ENCODE results near the gene GNG7. TPM values are rescaled to one million over a fixed set of nuclear protein-coding genes. Genes with fewer than 3 reads are reported as not detected.
A peak's percentile ranks its signal among the peaks of the same experiment; 100 is the strongest.
"Not testable (repeated sequence)": the region's sequence is repeated elsewhere in the genome, so short reads cannot be mapped to it uniquely, and the experiment has no call there.

GNG7 gene
- total RNA-seq, 1 experiment from 2014 or later, result 1.1 TPM

- not testable (repeated sequence) for DNase-seq (ENCODE audit: low spot score)
Observed at GRCh38 chr19:2713170-2713569, 10.7 kb upstream of the GNG7 start.

GRCh38 chr19:2711875-2712205 lies 9.3 kb upstream of the GNG7 start:
- DNase-seq (ENCODE audit: low spot score), result no peak

- DNase-seq (ENCODE audit: low spot score), result peak; percentile 81
Observed at GRCh38 chr19:2711172-2711874, 8.8 kb upstream of the GNG7 start.

GRCh38 chr19:2706251-2706650 lies 3.8 kb upstream of the GNG7 start:
- no peak for DNase-seq (ENCODE audit: low spot score)

DNA sequence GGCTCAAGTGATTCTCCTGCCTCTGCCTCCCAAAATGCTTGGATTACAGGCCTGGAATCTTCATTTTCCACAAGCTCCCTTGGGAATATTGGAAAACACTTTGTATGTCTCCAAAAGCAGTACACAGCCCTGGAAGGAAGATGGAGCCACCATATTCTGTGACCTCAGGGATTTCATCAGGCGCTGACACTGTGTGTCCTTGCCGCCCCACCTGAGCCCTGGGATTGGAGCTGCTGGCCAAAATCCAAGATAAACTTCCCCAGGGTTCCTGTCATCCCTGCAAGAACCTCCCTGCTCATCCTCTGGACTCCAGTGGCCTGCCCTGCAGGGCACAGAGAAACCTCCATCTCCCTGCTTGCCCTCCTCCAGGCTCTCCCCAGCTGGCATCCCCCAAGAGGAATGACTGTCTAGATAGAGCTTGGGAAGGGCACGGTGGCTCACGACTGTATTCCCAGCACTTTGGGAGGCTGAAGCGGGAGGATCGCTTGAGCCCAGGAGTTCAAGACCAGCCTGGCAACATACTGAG lies 1.3 kb upstream of the GNG7 start:
- no peak for DNase-seq (ENCODE audit: low spot score)

DNA sequence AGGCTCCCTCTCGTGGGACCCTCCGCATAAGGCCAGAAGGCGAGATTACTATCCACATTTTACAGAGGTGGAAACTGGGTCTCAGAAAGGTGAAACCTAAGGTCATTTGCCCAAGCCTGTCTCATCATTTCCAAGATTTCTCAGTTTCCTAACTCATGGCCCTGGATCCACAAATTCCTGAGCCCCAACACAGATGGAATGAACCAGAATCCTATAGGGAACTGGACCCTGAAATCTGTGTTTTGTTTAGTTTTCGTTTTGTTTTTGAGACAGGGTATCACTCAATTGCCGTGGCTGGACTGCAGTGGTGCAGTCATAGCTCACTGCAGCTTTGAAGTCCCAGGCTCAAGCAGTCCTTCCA lies 563 bp upstream of the GNG7 start:
- DNase-seq (ENCODE audit: low spot score), result no peak

GRCh38 chr19:2701361-2702169 lies 929 bp downstream of the GNG7 start:
- DNase-seq (ENCODE audit: low spot score), result no peak

DNA sequence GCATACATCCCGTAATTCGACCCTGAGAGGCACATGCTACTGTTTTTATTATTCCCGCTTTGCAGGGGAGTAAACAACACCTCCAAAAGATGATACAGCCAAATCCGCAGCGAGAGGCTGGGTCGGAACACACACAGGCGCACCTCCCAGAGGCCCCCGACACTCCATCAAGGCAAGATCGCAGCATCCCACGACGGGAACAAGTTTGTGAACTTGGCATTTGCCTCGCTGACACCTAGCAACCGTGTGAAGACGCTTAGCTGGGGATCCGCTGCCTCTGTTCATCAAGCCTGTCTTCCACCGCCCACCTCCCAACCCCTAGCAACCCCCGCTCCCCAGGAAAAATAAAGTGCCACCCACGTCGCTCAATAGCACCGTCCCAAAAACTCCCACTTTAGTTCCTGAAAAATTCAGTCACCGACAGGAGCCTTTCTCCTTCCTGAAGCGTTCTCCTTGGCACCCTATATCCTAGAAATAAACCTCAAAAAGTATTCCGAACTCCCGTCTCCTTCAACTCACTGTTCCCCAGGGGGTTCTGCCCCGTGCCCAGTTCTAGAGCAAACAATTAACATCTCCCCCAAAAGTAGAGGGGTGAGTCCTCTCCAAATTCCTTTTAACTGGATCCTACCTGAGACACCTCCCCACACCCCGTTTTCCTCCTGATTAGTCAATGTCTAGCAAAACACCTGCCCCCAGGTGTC lies 1.7 kb downstream of the GNG7 start:
- no peak for DNase-seq (ENCODE audit: low spot score)

- DNase-seq (ENCODE audit: low spot score), result no peak
Observed at GRCh38 chr19:2699413-2700140, 2.9 kb downstream of the GNG7 start.

DNA sequence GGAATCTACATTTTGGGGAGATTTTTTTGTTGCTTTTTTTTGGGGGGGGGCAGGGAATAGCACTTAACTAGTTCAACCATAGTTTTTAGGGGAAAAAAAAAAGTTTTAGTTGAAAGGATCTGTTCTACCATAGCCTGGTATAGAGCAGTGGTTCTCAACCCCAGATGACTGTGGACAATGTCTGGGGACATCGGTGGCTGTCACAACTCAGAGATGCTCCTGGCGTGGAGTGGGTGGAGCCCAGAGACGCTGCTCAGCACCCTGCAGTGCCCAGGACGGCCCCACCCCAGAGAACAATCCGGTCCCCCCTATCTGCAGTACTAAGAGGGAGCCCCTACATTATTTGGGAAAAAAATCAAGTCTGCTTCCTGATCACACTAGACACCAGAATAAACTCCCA lies 8.3 kb downstream of the GNG7 start:
- DNase-seq (ENCODE audit: low spot score), result no peak

DNA sequence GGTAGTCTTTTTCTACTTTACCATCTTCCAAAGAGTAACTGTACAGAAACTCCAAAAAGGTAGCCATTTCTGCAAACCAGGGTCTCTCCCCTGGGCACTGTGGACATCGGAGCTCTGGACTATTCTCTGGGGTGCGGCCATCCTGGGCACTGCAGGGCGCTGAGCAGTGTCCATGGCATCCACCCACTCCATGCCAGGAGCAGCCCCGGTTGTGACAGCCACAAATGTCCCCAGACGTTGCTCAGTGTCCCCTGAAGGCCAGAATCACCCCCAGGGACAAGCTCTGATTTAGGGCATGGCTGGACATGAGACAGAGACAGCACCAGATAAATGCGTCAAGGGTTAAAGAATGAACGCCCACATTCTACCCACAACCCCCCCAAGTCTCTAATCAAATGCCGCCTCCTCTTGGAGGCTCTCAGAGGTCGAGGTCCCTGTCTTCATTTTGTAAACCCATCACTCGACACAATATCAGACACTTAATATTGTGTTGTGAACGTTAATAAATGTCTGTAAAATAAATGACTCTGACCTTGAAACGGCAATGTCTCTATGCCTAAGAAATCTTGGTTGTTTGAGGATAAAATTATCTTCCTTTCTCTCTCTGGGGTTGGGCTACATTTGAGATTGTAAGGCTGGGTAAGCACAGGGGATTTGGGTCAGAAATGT lies 8.9 kb downstream of the GNG7 start:
- no peak for DNase-seq (ENCODE audit: low spot score)

DNA sequence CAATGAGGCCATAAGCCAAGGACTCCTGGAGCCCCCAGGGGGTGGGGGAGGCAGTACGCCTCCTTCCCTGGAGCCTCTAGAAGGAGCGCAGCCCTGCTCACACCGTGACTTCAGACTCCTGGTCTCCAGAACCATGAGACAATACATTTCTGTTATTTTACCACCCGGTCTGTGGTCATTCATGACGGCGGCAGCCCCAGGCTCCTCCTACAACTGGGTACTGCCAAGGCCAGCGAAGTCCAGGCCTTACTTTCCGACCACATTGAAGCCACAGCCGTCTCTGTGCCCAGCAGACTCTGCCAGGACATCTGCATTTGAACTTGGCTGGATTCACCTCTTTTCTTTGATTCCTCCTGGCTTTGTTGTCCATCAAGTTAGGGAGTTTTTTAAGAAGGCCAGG lies 10.5 kb downstream of the GNG7 start:
- DNase-seq (ENCODE audit: low spot score), result no peak

DNA sequence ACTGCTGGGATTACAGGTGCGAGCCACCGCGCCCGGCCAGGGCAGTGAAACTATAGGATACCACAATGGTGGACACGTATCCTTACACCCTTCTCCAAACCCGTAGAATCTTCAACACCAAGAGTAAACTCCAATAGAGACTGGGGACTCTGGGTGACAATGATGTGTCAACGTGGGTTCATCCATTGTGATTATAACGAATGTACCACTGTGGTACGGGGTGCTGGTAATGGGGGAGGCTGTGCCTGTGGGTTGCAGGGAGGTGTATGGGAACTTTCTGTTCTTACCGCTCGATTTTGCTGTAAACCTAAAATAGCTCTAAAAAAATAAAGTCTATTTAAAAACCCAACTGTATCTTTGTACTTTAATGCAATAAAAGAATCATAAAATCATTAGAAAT lies 11.6 kb downstream of the GNG7 start:
- DNase-seq (ENCODE audit: low spot score), result no peak

GRCh38 chr19:2686360-2686759 lies 16.1 kb downstream of the GNG7 start:
- no peak for DNase-seq (ENCODE audit: low spot score)

GRCh38 chr19:2685204-2685704 lies 17.2 kb downstream of the GNG7 start:
- no peak for DNase-seq (ENCODE audit: low spot score)

- no peak for DNase-seq (ENCODE audit: low spot score)
Observed at GRCh38 chr19:2683430-2684003, 19.0 kb downstream of the GNG7 start.

- no peak for DNase-seq (ENCODE audit: low spot score)
Observed at GRCh38 chr19:2680808-2681207, 21.7 kb downstream of the GNG7 start.

DNA sequence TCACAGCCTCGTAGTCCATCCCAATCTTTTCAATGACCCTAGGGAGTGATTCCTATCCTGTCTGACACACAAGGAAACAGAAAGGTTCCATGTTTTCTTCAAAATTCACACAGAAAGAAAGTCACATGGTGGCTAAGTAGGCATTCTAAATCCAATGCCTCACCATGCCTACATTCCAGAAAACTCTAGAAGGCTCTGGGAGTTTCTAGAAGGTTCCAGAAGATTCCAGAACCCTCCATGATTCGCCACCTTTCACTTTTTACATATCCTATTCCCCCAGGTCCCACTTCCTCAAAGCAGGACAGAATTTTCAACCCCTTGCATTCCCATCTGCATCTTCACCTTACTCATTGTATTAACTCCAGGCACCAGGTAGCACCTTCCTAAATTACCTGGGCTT lies 23.1 kb downstream of the GNG7 start:
- DNase-seq (ENCODE audit: low spot score), result no peak

DNA sequence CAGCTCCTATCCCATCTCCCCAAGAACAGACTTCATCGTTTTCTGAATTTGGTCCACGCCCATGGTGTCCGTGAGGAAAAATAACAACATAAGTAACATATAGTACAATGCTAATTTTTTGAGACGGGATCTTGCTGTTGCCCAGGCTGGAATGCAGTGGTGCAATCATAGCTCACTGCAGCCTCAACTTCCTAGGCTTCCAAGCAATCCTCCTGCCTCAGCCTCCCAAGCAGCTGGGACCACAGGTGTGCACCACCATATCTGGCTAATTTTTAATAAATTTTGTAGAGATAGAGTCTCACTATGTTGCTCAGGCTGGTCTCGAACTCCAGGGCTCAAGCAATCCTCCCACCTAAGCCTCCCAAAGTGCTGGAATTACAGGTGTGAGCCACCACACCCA lies 23.5 kb downstream of the GNG7 start:
- not testable (repeated sequence) for DNase-seq (ENCODE audit: low spot score)

- no peak for DNase-seq (ENCODE audit: low spot score)
Observed at GRCh38 chr19:2678044-2678671, 24.3 kb downstream of the GNG7 start.

All from A172 (cell line).